GM18517 (cell line): Measurements from ENCODE around the gene ZNF296.
A peak's percentile ranks its signal among the peaks of the same experiment; 100 is the strongest.
"Not testable (repeated sequence)": the region's sequence is repeated elsewhere in the genome, so short reads cannot be mapped to it uniquely, and the experiment has no call there.

ENCODE experiments used
- ATAC-seq: cut with Tn5 transposase; IDR thresholded peaks from one replicate; pipeline ENCODE4 v1.9.1; 2021; ENCODE audit warnings: mild to moderate bottlenecking, moderate library complexity; ENCODE audit not compliant: unreplicated experiment

The ZNF296 gene

GRCh38 chr19:45076029-45076850, at the start of gene ZNF296:
ZNF296 (minus strand) TSS chr19:45076478; CDS start chr19:45076373, 105 bp downstream.
- no peak for ATAC-seq

GRCh38 chr19:45125360-45125759, 49.1 kb upstream of the ZNF296 start:
- ATAC-seq: no peak

GRCh38 chr19:45124021-45124420, 47.7 kb upstream of the ZNF296 start:
- no peak for ATAC-seq

DNA sequence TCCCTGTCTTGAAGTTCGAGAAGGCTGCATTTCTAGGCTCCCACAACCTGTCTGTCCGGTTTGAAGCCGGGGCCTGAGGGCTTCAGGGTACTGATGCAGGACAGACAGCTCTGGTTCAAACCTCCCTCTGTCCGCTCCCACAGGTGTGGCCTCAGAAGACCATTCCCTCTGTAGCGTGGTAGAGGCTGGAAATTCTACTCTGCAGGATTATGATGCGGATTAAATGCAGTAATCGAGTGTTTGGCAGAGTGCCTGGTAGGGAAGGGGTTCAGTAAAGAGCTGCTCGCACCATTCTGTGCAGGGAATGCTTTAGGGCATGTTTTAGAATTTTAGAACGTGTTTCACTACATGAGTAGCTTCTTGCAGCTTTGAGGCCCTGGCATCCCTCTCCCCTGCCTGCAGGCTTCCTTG, 47.2 kb upstream of the ZNF296 start:
- no peak for ATAC-seq

DNA sequence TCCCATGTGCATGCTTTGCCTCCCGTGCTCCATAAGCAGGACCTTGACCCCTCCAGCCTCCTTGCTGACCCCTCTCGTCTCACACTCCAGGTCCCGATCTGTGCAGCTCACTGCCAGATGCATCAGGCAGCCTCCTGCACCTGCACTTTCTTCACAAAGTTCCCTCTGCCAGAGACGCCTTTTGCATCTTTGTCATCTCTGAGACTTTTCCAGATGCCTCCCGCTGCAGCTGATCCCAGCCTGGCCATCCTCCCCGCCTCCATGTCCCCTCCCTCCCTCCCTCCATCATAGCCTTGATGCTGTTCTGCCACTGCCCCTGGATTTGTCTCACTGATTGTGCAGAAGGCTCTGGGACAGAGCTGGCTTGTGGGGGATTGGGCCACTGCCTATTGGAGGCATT, 46.6 kb upstream of the ZNF296 start:
- ATAC-seq: no peak

DNA sequence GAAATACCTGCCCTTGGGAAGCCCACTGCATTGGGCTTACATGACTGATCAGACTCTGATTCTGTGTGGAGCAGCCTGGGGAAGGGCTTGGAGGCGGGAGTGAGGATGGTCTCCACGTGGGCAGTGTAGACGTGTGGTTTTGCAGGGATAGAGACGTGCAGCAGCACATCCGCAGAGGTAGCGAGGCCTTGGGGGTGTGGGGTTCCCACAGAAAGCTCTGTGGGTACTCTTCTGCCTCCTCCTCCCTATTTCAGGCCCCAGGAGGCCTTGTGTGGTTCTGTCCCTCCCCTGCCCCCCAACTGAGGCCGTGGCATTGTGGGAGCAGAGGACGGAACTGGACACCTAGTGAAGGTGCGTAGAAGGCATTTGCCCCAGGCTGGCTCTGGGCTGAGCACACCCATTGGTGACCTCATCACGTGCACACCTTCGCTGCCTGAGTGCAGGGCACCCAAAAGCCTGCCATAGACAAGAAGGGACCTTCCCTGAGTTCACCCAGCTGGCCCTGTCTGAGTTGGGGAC, 45.6 kb upstream of the ZNF296 start:
- ATAC-seq: no peak

GRCh38 chr19:45119582-45119981, 43.3 kb upstream of the ZNF296 start:
- ATAC-seq: no peak

GRCh38 chr19:45118591-45119355, 42.5 kb upstream of the ZNF296 start:
- ATAC-seq: peak; percentile 37

GRCh38 chr19:45118106-45118505, 41.8 kb upstream of the ZNF296 start:
- peak; percentile 12 for ATAC-seq

GRCh38 chr19:45117671-45118070, 41.4 kb upstream of the ZNF296 start:
- ATAC-seq: no peak

- no peak for ATAC-seq
Observed at GRCh38 chr19:45117167-45117594, 40.9 kb upstream of the ZNF296 start.

- ATAC-seq: no peak
Observed at GRCh38 chr19:45115809-45116615, 39.7 kb upstream of the ZNF296 start.

GRCh38 chr19:45114116-45114515, 37.8 kb upstream of the ZNF296 start:
- no peak for ATAC-seq

DNA sequence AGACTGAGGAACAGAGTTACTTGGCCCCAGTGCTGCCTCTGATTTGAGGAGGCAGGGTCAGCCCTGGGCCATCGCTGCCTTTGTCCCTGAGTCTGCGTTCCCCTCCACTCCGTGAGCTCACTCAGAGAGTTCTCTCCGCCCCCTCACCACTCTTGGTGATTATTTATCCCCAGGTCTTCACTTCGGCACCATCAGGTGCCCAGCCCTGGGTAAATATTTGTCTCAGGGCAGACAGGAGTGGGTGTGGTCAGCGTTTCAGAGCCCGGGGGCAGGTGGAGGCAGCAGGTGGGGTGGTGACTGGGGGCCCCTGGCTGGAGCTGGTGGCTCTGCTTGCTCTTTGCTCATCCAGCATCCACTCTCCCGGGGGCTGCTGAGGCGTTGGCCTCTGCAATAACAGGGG, 37.4 kb upstream of the ZNF296 start:
- no peak for ATAC-seq

- no peak for ATAC-seq
Observed at GRCh38 chr19:45112111-45112827, 36.0 kb upstream of the ZNF296 start.

DNA sequence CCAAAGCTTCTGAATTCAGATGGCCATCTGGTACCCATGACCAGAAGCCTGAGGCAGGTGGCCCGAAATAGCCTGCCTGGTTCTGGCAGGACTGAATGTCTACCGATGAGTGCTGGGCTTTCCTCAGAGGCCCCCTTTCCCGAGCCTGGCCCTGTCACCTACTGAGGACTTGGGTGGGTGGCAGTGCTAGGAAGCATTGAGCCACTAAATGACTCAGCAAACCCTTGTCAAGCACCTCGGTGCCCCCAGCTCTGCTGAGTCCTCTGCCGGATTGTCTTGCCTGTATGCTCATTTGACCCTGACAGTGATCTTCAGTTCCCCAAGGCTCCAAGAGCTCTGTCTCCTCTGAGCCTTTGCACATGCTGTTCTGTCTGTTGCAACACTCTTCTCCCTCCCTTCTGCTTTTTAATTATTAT, 34.6 kb upstream of the ZNF296 start:
- no peak for ATAC-seq

DNA sequence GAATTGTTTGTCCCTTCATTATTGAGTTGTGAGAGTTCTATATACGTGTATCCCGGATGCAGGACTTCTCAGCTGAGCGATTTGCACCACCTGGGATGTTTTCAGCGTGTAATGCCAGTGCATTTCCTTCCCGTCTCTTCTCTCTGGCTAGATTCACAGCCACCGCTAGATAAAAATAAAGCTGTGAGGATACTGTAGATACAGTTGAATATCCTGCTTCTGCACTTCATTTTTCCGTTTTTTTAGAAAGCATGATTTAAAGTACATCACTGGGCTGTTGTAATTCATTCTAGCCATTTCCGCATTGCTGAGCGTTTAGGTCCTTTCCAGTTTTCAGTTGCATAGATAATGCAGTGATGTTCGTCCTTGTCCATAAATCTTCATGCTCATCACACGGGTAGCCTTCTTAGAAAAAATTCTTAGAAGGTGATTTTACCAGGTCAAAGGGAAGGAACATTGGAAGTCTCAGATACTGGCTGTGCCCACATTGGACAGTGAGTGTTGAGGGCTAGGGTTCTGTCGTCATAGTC, 31.4 kb upstream of the ZNF296 start:
- no peak for ATAC-seq

DNA sequence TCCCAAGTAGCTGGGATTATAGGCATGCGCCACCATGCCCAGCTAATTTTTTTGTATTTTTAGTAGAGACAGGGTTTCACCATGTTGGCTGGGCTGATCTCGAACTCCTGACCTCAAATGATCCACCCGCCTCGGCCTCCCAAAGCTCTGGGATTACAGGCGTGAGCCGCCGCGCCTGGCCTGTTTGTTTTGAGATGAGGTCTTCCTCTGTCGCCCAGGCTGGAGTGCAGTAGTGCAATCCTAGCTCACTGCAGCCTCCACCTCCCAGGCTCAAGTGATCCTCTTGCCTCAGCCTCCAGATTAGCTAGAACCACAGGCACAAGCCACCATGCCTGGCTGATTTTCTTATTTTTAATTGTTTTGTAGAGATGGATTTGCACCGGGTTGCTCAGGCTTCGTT, 30.1 kb upstream of the ZNF296 start:
- not testable (repeated sequence) for ATAC-seq

DNA sequence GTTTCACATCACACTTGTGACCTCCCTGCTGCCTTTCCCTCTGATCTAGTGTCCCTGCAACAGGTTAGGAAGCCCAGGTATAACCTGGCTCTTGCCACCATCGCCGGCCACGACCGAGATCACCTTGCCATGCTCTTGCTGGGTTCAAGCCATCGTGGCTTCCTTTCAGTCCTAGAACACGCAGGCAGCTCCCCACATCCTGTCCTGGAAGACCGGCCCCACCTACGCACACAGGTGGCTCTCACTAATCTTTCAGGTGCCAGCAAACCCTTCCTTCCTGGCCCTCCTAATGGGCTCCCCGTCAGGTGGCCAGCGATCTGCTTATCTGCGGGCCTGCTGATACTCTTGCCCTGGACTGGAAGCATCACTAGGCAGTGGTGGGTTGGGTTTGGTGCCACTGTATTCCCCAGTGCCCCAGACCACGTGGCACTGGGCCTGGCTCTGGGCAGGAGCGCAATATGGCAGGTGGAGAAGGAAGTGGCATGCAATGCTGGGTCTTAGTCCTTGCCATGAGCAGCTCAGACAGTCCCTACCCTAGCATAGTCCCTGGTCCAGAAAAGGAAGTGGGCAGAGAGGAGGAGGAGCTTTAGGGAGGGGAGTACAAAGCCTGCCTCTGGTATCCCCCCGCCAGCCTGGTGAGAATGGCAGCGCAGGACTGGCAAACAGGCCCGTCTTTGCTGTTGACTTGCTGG, 28.5 kb upstream of the ZNF296 start:
- no peak for ATAC-seq
